HG03442 (cell line): Measurements from ENCODE around the gene PDZK1IP1.

Experiments
- ATAC-seq: cut with Tn5 transposase; IDR thresholded peaks from one replicate; pipeline ENCODE4 v1.9.1; 2021; ENCODE audit warnings: mild to moderate bottlenecking, moderate library complexity; ENCODE audit not compliant: unreplicated experiment

PDZK1IP1 gene, protein sequence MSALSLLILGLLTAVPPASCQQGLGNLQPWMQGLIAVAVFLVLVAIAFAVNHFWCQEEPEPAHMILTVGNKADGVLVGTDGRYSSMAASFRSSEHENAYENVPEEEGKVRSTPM

GRCh38 chr1:47189844-47190508 lies at the start of gene PDZK1IP1:
Gene PDZK1IP1 (minus strand): TSS chr1:47190036. CDS start chr1:47189932, 104 bp downstream.
- no peak for ATAC-seq

GRCh38 chr1:47238935-47239592 lies 49.2 kb upstream of the PDZK1IP1 start:
- ATAC-seq = no peak

DNA sequence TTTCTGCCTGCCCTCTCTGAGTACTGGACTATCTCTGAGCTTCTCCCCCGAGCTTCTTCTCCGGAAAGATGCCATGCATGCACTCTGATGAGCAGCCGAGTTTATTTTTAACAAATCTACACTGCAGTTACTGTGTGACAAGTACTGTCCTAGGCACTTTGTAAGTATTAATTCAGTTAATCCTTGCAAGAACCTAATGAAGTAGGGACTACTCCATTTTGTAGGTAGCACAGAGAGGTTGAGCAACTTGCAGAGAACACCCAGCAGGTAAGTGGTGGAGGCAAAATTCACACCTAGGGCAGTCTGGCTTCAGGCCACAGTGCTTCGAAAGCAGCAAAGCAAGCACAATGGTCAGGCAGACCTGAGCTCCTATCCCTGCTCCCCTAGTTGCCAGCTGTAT lies 46.0 kb upstream of the PDZK1IP1 start:
- ATAC-seq = no peak

GRCh38 chr1:47235241-47235681 lies 45.4 kb upstream of the PDZK1IP1 start:
- ATAC-seq = no peak

DNA sequence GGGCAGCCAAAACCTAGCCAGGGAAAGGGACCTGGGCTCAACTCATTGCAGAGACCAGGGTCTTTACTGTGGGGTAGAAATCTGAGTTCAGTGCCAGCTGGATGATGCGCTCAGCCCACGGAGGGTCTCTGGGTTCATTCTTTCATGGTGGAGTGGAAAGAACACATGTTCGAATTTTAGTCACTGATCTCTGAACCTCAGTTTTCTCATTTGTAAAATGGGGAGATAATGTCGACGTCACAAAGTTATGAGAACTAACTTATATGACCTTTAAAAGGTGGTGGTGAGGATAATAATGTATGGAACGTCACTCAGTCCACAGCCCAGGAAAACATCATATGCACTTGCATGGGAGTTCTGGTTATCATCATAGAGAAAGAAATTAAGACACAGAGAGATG lies 43.4 kb upstream of the PDZK1IP1 start:
- ATAC-seq = no peak

GRCh38 chr1:47232187-47232874 lies 42.5 kb upstream of the PDZK1IP1 start, which contains the start of gene TAL1:
Gene TAL1 (minus strand): TSS chr1:47232225. CDS start chr1:47225888, 6,337 bp downstream.
- ATAC-seq = no peak

- ATAC-seq = no peak
These were observed 41.7 kb upstream of the PDZK1IP1 start for GRCh38 chr1:47231301-47232186.

DNA sequence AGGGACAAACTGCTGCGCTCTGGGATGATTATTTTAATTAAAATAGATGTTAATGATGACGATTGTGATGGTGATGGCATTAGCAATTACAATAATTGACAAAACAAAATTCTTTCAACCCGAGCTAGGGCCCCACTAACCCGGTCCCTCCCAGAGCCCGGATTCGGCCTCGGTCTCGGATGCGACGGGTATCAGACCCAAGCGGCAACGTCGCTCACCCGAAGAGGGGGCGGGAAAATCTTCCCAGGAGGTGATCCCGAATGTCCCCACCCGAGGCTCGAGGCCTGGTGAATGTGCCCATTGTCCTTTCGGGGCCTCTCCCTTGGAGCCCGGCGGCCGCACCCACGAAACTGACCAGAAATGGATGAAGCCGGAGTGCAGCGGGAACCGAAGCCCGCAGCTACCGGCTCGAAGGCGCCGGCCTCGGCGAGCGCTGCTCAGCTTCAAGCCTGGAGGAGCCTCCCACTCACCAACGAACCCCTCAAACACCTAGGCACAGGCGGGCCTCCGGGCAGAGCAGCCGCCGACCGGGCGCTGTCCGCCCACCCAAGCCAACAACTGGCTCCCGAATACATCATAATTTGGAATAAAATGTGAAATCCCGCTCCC lies 41.0 kb upstream of the PDZK1IP1 start:
- no peak for ATAC-seq

GRCh38 chr1:47229886-47230691 lies 40.3 kb upstream of the PDZK1IP1 start:
- no peak for ATAC-seq

- no peak for ATAC-seq
These were observed 39.4 kb upstream of the PDZK1IP1 start for GRCh38 chr1:47229031-47229885.

GRCh38 chr1:47228644-47229030 lies 38.8 kb upstream of the PDZK1IP1 start:
- ATAC-seq = no peak

DNA sequence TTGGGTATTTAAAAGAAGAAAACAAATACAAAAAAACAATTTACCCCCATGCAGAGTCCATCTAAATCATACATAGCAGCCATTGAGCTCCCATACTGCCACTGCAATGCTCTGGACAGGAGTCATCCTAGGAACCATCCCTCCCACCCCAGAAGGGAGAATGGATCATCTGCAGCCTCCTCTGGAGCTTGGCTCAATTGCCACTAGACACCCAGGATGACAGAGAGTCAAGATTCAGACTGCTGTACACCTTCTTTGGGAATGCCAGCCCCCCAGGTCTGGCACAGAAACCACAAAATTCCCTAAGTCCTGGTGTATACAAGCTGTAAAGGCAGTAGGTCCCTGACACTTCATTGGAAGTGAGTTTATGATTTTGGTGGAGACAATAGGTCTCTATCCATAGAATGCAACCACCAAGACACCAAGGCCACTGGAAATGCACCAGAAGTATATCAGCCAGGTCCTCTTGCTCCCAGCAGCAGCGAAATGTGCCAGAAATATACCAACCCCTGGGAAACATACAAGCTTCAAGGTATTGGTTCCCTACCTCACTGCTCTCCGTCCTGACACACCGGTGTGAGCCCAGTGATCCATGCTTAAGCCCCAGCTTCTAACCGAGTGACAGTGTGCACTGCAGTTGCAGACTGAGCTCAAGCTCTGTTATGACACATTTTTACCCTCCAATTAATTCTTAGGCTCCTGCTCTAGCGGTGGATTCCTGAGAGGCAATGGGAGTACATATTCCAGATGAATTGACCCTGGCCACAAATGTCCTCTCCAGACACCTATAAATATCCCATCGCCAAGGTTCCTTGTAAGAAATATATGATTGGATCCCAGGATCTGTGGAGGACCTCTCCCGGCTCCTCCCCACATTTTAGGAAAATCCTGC lies 37.8 kb upstream of the PDZK1IP1 start:
- ATAC-seq = no peak

- ATAC-seq = no peak
These were observed 37.0 kb upstream of the PDZK1IP1 start for GRCh38 chr1:47226839-47227215.

- no peak for ATAC-seq
These were observed 36.4 kb upstream of the PDZK1IP1 start for GRCh38 chr1:47226121-47226838.

GRCh38 chr1:47225430-47226100 lies 35.7 kb upstream of the PDZK1IP1 start:
- ATAC-seq = no peak

GRCh38 chr1:47224676-47225399 lies 35.0 kb upstream of the PDZK1IP1 start:
- ATAC-seq = no peak
